PC-9 (cell line): Measurements from ENCODE around the gene RTF1. TPM values are rescaled to one million over a fixed set of nuclear protein-coding genes. Genes with fewer than 3 reads are reported as not detected.
"Not testable (repeated sequence)": the region's sequence is repeated elsewhere in the genome, so short reads cannot be mapped to it uniquely, and the experiment has no call there.

Experiments
- BruUV-seq: library from RNA; stranded (reverse); fragments of 400-500 nt; replicated peaks from 2 replicates; lab custom pipeline; 2021; lab: Mats Ljungman, UMichigan
- CTCF ChIA-PET: fragments of 300-600 bp; sonication (Branson Sonifier 250); formaldehyde crosslinking; loops from one replicate; lab custom pipeline; 2022; ENCODE audit warnings: antibody characterized with exemption; lab: Charles Lee
- POLR2A ChIA-PET: fragments of 300-600 bp; sonication (Branson Sonifier 250); formaldehyde crosslinking; loops from one replicate; lab custom pipeline; 2022; ENCODE audit warnings: antibody characterized with exemption; ENCODE audit not compliant: unreplicated experiment; lab: Charles Lee
- DNase-seq, 2 experiments: peaks; one replicate each; pipeline versions ENCODE4 v3.0.0 to v3.0.0-alpha.2; 2015 to 2022; ENCODE audit warnings: mixed read lengths in 1 of 2
- H2AFZ ChIP-seq: fragments of 200-600 bp; sonication (generic); 2 replicates; pipeline ENCODE4 v1.8.1; 2017; ENCODE audit warnings: antibody characterized with exemption
- H3F3A ChIP-seq: fragments of 200-600 bp; sonication (generic); 2 replicates; pipeline ENCODE4 v1.8.1; 2017; ENCODE audit warnings: antibody characterized with exemption, mild to moderate bottlenecking, low read depth; ENCODE audit not compliant: insufficient read depth
- H3K27ac ChIP-seq: fragments of 200-600 bp; sonication (generic); 2 replicates; pipeline ENCODE4 v1.6.1; 2016; ENCODE audit warnings: mixed run types
- H3K27me3 ChIP-seq: fragments of 200-600 bp; sonication (generic); 2 replicates; pipeline ENCODE4 v1.6.1; 2016; ENCODE audit warnings: low read depth, mixed run types; ENCODE audit not compliant: insufficient read depth
- H3K36me3 ChIP-seq: fragments of 200-600 bp; sonication (generic); 2 replicates; pipeline ENCODE4 v1.6.1; 2016; ENCODE audit warnings: low read depth, mixed run types
- H3K4me1 ChIP-seq: fragments of 200-600 bp; sonication (generic); replicated peaks from 2 replicates; pipeline ENCODE4 v1.6.1; 2016; ENCODE audit warnings: mixed run types; ENCODE audit not compliant: insufficient read depth
- H3K4me2 ChIP-seq: fragments of 200-600 bp; sonication (generic); 2 replicates; pipeline ENCODE4 v1.6.1; 2017; ENCODE audit warnings: mixed run types
- H3K4me3 ChIP-seq: fragments of 200-600 bp; sonication (generic); 2 replicates; pipeline ENCODE4 v1.6.1; 2016; ENCODE audit warnings: mixed run types
- H3K79me2 ChIP-seq: fragments of 200-600 bp; sonication (generic); 2 replicates; pipeline ENCODE4 v1.6.1; 2017; ENCODE audit warnings: low read depth, mixed run types
- H3K9me2 ChIP-seq: fragments of 200-600 bp; sonication (generic); 2 replicates; pipeline ENCODE4 v1.8.1; 2017; ENCODE audit warnings: mild to moderate bottlenecking; ENCODE audit not compliant: insufficient read depth
- H3K9me3 ChIP-seq: fragments of 200-600 bp; sonication (generic); 2 replicates; pipeline ENCODE4 v1.8.1; 2016; ENCODE audit warnings: low read depth; ENCODE audit not compliant: insufficient read depth
- H4K20me1 ChIP-seq: fragments of 200-600 bp; sonication (generic); 2 replicates; pipeline ENCODE4 v1.8.1; 2017; ENCODE audit not compliant: insufficient read depth
- EZH2 ChIP-seq: fragments of 200-600 bp; sonication (generic); IDR thresholded peaks from 2 replicates; pipeline ENCODE4 v1.8.0; 2017; ENCODE audit warnings: antibody characterized with exemption, low read depth
- intact Hi-C: fragments of 100-400 bp; cut with micrococcal nuclease; formaldehyde crosslinking; loops from one replicate; pipeline ENCODE4 v1.10.0; 2022; ENCODE audit not compliant: unreplicated experiment
- total RNA-seq: library from RNA; stranded (reverse); gene quantifications from 2 replicates; pipeline ENCODE4 v1.2.3, GENCODE V29; 2021
- TF ChIP-seq, protein P1 (sequence below): fragments of 200-600 bp; sonication (generic); conservative IDR thresholded peaks from 2 replicates; pipeline ENCODE4 v1.6.1; 2017; ENCODE audit warnings: mixed run types, antibody characterized with exemption, mild to moderate bottlenecking, moderate library complexity

RTF1 gene
- total RNA-seq, 1 experiment from 2014 or later, result 55.7 TPM

GRCh38 chr15:41377978-41378377, 38.9 kb upstream of the RTF1 start:
- Histone ChIP-seq H3K79me2 (no peaks in the 10 kb centered on the region), H3K27ac (no peak overlapping the region), H3K9me3 (no peaks in the 10 kb centered on the region), H3K36me3 (0 out of 2 replicates have a peak, but pooled peaks cover 6% of the 10 kb centered on the region), H3K27me3 (no peaks in the 10 kb centered on the region), H3K4me3 (no peak overlapping the region), H3K9me2 (no peaks in the 10 kb centered on the region), H3K4me1 (no peaks in the 10 kb centered on the region), H2AFZ (no peak overlapping the region), H4K20me1 (no peaks in the 10 kb centered on the region), H3F3A (peaks cover 4% of the 10 kb centered on the region; the same call in 1 of the 2 replicates), H3K4me2 (no peak overlapping the region)
- intact Hi-C loops, result no loop called here
- POLR2A ChIA-PET, result no interaction called here
- CTCF ChIA-PET, result no interaction called here
- TF ChIP-seq, protein P1, sequence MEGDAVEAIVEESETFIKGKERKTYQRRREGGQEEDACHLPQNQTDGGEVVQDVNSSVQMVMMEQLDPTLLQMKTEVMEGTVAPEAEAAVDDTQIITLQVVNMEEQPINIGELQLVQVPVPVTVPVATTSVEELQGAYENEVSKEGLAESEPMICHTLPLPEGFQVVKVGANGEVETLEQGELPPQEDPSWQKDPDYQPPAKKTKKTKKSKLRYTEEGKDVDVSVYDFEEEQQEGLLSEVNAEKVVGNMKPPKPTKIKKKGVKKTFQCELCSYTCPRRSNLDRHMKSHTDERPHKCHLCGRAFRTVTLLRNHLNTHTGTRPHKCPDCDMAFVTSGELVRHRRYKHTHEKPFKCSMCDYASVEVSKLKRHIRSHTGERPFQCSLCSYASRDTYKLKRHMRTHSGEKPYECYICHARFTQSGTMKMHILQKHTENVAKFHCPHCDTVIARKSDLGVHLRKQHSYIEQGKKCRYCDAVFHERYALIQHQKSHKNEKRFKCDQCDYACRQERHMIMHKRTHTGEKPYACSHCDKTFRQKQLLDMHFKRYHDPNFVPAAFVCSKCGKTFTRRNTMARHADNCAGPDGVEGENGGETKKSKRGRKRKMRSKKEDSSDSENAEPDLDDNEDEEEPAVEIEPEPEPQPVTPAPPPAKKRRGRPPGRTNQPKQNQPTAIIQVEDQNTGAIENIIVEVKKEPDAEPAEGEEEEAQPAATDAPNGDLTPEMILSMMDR, result no peak
- TF ChIP-seq EZH2, result no peak
- no peak for DNase-seq
- no TSS peak for BruUV-seq

GRCh38 chr15:41383974-41384749, 32.7 kb upstream of the RTF1 start:
- H3K27ac ChIP-seq, BruUV-seq, H3K4me2 ChIP-seq, intact Hi-C loops, DNase-seq, H3K36me3 ChIP-seq, POLR2A ChIA-PET, H2AFZ ChIP-seq, H3K9me2 ChIP-seq, H3F3A ChIP-seq, H3K4me3 ChIP-seq, CTCF ChIA-PET, H4K20me1 ChIP-seq, H3K4me1 ChIP-seq, H3K27me3 ChIP-seq, H3K9me3 ChIP-seq, H3K79me2 ChIP-seq: not testable (repeated sequence)

DNA sequence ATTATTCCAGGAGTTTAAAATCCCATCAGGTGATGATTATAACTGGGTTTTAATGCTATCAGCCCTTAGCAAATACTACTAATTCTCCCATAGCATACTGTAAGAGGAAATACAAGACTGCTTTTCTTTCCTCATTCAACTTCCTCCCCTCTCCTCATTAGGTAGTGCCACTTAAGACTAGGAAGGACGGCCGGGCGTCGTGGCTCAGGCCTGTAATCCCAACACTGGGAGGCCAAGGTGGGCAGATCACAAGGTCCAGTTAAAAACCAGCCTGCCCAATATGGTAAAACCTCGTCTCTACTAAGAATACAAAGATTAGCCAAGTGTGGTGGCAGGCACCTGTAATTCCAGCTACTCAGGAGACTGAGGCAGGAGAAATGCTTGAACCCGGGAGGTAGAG, 29.2 kb upstream of the RTF1 start:
- no peaks in the 10 kb centered on the region for H4K20me1 ChIP-seq
- TF ChIP-seq EZH2, result no peak
- TF ChIP-seq, protein P1, result no peak
- H3K27ac ChIP-seq, result no peak overlapping the region
- no peaks in the 10 kb centered on the region for H3K27me3 ChIP-seq
- H3F3A ChIP-seq, result no peaks in the 10 kb centered on the region
- no peaks in the 10 kb centered on the region for H3K9me3 ChIP-seq
- H3K9me2 ChIP-seq, result no peaks in the 10 kb centered on the region
- ChIA-PET POLR2A (no interaction called here), CTCF (no interaction called here)
- no peak overlapping the region for H3K4me2 ChIP-seq
- no peaks in the 10 kb centered on the region for H3K79me2 ChIP-seq
- no peak overlapping the region for H3K4me3 ChIP-seq
- BruUV-seq, result no TSS peak
- intact Hi-C loops, result no loop called here
- H3K4me1 ChIP-seq, result no peaks in the 10 kb centered on the region
- no peaks in the 10 kb centered on the region; the same call in 1 of the 2 replicates for H3K36me3 ChIP-seq
- no peak for DNase-seq
- H2AFZ ChIP-seq, result no peak overlapping the region
